Lung (tissue), 12 donors: ENCODE measurements around the gene SUSD2. TPM values are rescaled to one million over a fixed set of nuclear protein-coding genes. Genes with fewer than 3 reads are reported as not detected.
A peak's percentile ranks its signal among the peaks of the same experiment; 100 is the strongest.

Experiments
- ATAC-seq: fragments of 200-7000 bp; cut with Tn5 transposase; one replicate; pipeline ENCODE4 v1.9.1; 2020; ENCODE audit warnings: moderate number of reproducible peaks; ENCODE audit not compliant: insufficient read depth, low FRiP score
- DNase-seq, 3 donors: peaks; one replicate each; pipeline ENCODE4 v3.0.0-alpha.2; 2013 to 2017
- H3K27ac ChIP-seq, 2 donors: one replicate each; pipeline ENCODE4 v1.5.1; 2013; ENCODE audit warnings: mild to moderate bottlenecking in 2 of 2, moderate library complexity in 2 of 2, control low read depth in 1 of 2, inconsistent platforms in 1 of 2, low read depth in 1 of 2, low read length in 1 of 2
- H3K27me3 ChIP-seq, 3 donors: one replicate each; pipeline ENCODE4 v1.5.1; 2013; ENCODE audit warnings: low read length in 2 of 3; ENCODE audit not compliant: control insufficient read depth in 3 of 3, insufficient read depth in 3 of 3
- H3K36me3 ChIP-seq, 4 donors: one replicate each; pipeline ENCODE4 v1.5.1; 2013; ENCODE audit warnings: low read length in 4 of 4, mild to moderate bottlenecking in 1 of 4, moderate library complexity in 1 of 4; ENCODE audit not compliant: control insufficient read depth in 4 of 4, insufficient read depth in 4 of 4
- H3K4me1 ChIP-seq, 5 donors: one replicate each; pipeline ENCODE4 v1.5.1; 2013; ENCODE audit warnings: low read length in 5 of 5, mild to moderate bottlenecking in 2 of 5, moderate library complexity in 1 of 5; ENCODE audit not compliant: control insufficient read depth in 5 of 5, insufficient read depth in 5 of 5
- H3K4me3 ChIP-seq: one replicate; pipeline ENCODE4 v1.5.1; 2013; ENCODE audit warnings: mild to moderate bottlenecking, control low read depth, moderate library complexity
- H3K9ac ChIP-seq, 2 donors: one replicate each; pipeline ENCODE4 v1.5.1; 2013; ENCODE audit warnings: low read length in 2 of 2, control low read depth in 1 of 2; ENCODE audit not compliant: insufficient read depth in 1 of 2
- H3K9me3 ChIP-seq, 4 donors: one replicate each; pipeline ENCODE4 v1.5.1; 2013; ENCODE audit warnings: low read length in 3 of 4, mild to moderate bottlenecking in 1 of 4, moderate library complexity in 1 of 4; ENCODE audit not compliant: control insufficient read depth in 4 of 4, insufficient read depth in 3 of 4
- CTCF ChIP-seq: IDR thresholded peaks from 2 replicates; pipeline ENCODE4 v1.5.1; 2012; ENCODE audit warnings: mild to moderate bottlenecking; ENCODE audit errors: control extremely low read depth, extremely low read depth
- WGBS, 2 donors: extraction: QIAGEN DNeasy Blood & Tissue Kit; methylation state at CpG; one replicate each; pipeline ENCODE4 v1.1.7; 2013; 5-methylcytosine and 5-hydroxymethylcytosine counted together
- polyA plus RNA-seq, 2 donors: library from polyadenylated mRNA; stranded (reverse); fragments of 200-250 nt; gene quantifications; one replicate each; pipeline ENCODE4 v1.2.1, GENCODE V29; 2013
- total RNA-seq, 2 donors: library from RNA; depleted of rRNA in 1 of 2; stranded (reverse); fragments of >200 nt in 1 of 2; gene quantifications; one replicate each; pipeline ENCODE4 v1.2.1, GENCODE V29; 2014 to 2021
- donor health status: control.
- donor health status: control.
- donor health status: Bipolar disorder and iron deficiency.
- donor health status: healthy.
- donor health status: DM: yes; HTN: yes; CAD: no.

SUSD2 gene
- total and polyA plus RNA-seq, 4 donors, result 15.9 to 192 (median 49.7) TPM

- 46 to 51% methylated on average over 2 of the region's 2 CpGs for WGBS, 2 donors
- H3K36me3 ChIP-seq, result peaks cover 0 to 16% (median 5%) of the 10 kb centered on the region in 4 donors
- no peak for TF ChIP-seq CTCF
- no peak overlapping the region for H3K4me3 ChIP-seq
- no peak overlapping the region for H3K27ac ChIP-seq
- no peak for ATAC-seq
- peaks cover 0 to 17% (median 14%) of the 10 kb centered on the region in 5 donors for H3K4me1 ChIP-seq
- no peaks in the 10 kb centered on the region for H3K9me3 ChIP-seq
- peak overlapping the region in 1 of 2 donors; percentile 53 for H3K9ac ChIP-seq
- no peaks in the 10 kb centered on the region for H3K27me3 ChIP-seq
- peak; percentile 32 to 89 (median 77) for DNase-seq
These were observed 43.7 kb upstream of the SUSD2 start for GRCh38 chr22:24137595-24137994.

GRCh38 chr22:24138649-24139420, 42.5 kb upstream of the SUSD2 start:
- no peak overlapping the region for H3K9ac ChIP-seq
- no peak for ATAC-seq
- peaks cover 0 to 17% (median 5%) of the 10 kb centered on the region in 4 donors for H3K36me3 ChIP-seq
- H3K27me3 ChIP-seq, result no peaks in the 10 kb centered on the region
- H3K4me3 ChIP-seq, result no peak overlapping the region
- DNase-seq, result no peak
- no peak for TF ChIP-seq CTCF
- peaks cover 0 to 28% (median 14%) of the 10 kb centered on the region in 5 donors for H3K4me1 ChIP-seq
- no peak overlapping the region for H3K27ac ChIP-seq
- H3K9me3 ChIP-seq, result no peaks in the 10 kb centered on the region
- 96 to 97% methylated on average over 7 of the region's 7 CpGs for WGBS, 2 donors

- H3K36me3 ChIP-seq, result peaks cover 0 to 13% (median 4%) of the 10 kb centered on the region in 4 donors
- 59 to 65% methylated on average over 3 of the region's 3 CpGs for WGBS, 2 donors
- H3K27me3 ChIP-seq, result no peaks in the 10 kb centered on the region
- no peaks in the 10 kb centered on the region for H3K9me3 ChIP-seq
- ATAC-seq, result no peak
- H3K4me1 ChIP-seq, result peaks cover 0 to 43% (median 30%) of the 10 kb centered on the region in 5 donors
- H3K9ac ChIP-seq, result no peak overlapping the region
- no peak overlapping the region for H3K4me3 ChIP-seq
- H3K27ac ChIP-seq, result peak overlapping the region in 1 of 2 donors; percentile 61
- DNase-seq, result no peak
- no peak for TF ChIP-seq CTCF
These were observed 40.9 kb upstream of the SUSD2 start for GRCh38 chr22:24140357-24140756.
